ENCODE measurements around the gene PLBD2.

Gene PLBD2

GRCh38 chr12:113369391-113369985, 11.1 kb downstream of the PLBD2 start:
- no peak for DNase-seq (ENCODE audit: low spot score)

DNA sequence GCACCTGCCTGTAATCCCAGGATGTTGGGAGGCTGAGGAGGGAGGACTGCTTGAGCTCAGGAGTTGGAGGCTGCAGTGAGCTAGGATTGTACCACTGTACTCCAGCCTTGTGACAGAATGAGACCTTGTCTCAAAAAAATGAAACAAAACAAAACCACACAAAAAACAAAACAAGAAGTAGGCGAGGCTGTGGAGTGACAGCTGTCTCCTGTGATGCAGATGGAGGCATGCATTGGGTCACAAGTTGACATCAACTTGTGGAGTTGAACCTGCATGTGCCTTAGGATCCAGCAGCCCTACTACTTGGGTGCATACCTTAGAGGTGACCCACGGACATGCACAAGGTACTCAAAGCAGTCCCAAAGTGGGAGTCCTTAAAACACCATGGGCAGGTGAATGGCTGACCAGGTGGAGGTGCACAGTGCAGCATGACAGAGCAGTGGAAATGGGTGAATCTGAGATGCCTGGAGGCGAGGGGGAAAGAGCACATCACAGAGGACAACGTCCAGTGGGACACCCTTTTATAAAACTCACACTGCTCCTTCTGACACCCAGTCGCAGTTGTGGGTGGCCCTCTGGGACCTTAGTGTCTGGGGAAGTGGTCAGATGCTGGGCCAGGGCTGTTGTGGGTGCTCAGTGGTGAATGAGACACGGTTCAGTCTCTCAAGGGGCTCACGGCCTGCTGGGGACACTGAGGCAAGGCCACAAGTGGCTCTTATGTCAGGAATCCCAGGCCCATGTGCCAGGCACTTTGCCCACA, 12.7 kb downstream of the PLBD2 start:
- no peak for DNase-seq (ENCODE audit: low spot score)

DNA sequence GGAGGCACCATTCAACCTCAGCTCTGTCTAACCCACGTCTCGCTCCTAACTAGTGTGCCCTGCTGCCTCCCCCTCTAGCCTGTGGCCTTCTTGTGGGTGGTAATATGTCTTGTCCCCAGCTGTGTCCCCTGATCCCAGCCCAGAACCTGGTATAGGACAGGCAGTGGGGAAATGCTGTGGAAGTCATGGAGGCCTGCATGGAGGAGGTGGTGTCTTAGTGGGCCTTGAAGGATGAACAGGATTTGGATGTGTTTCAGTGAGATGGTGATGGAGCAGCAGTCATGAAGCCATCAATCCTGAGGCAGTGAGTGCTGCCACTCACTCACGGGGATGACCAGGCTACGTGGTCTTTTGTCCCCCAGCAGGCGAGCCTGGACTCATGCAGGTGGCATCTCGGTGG, 13.4 kb downstream of the PLBD2 start:
- DNase-seq (ENCODE audit: low spot score), result no peak

DNA sequence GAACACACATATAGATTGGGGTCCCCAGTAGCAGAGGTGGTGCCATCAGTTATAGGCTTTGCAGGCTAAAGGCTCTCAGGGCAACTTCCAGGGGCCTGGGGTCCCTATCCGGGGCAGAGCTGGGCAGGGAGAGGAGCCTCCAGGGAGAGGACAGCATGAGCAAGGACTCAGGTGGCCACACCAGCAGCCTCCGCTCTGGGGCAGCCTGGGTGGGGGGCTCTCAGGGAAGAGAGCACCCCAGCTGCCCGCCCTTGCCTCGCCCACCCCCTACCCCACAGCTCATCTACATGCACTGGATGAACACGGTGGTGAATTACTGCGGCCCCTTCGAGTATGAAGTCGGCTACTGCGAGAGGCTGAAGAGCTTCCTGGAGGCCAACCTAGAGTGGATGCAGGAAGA, 14.0 kb downstream of the PLBD2 start:
- DNase-seq (ENCODE audit: low spot score), result no peak

DNA sequence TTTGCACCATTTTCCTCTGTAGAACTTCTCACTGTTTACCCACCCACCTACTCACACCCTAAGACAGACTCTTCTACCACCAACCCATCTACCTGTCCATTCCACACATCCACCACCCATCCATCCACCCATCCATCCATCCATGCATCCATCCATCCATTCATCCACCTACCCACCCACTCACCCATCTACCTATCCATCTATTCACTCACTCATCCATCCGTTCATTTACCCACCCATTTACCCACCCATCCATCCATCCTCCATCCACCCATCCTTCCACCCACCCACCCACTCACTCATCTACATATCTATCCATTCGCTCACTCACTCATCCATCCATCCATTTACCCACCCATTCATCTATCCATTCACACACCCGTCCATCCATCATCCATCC, 15.1 kb downstream of the PLBD2 start:
- no peak for DNase-seq (ENCODE audit: low spot score)

- DNase-seq (ENCODE audit: low spot score), result peak; percentile 62
Observed at GRCh38 chr12:113373969-113374368, 15.6 kb downstream of the PLBD2 start.

DNA sequence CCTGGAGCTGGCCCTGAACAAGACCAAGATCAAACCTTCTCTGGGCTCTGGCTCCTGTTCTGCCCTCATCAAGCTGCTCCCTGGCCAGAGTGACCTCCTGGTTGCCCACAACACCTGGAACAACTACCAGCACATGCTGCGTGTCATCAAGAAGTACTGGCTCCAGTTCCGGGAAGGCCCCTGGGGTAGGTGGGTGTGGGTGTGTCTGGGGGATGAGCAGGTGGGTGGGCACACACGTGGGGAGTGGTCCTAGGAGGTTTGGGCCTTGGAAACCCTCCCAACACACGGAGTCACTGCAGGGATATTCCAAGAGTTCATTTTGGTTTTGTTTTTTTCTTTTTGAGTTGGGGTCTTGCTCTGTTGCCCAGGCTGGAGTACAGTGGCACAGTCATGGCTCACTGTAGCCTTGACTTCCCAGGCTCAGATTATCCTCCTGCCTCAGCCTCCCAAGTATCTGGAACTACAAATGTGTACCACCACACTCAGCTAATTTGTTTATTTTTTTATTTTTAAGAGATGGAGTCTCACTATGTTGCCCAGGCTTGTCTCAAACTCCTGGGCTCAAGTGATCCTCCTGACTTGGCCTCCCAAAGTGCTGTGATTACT, 16.5 kb downstream of the PLBD2 start:
- DNase-seq (ENCODE audit: low spot score), result no peak

- DNase-seq (ENCODE audit: low spot score), result no peak
Observed at GRCh38 chr12:113378291-113378690, 19.9 kb downstream of the PLBD2 start.

GRCh38 chr12:113381220-113381619, 22.8 kb downstream of the PLBD2 start:
- DNase-seq (ENCODE audit: low spot score), result no peak

DNA sequence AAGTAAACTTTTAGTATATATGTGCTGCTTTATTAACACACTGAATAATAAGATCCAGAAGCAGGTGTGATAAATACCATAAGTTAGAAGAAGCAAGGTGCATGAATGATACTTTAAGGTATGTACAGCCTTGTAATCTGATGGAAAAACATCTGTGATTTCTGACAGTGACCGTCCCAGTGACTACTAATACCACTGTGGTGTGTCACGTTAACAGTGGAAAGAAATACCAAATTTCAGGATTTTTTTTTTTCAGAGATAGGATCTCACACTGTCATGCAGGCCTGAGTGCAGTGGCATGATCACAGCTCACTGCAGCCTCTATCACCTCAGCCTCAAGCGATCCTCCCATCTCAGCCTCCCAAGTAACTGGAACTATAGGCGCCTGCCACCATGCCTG, 23.8 kb downstream of the PLBD2 start:
- DNase-seq (ENCODE audit: low spot score), result no peak

DNA sequence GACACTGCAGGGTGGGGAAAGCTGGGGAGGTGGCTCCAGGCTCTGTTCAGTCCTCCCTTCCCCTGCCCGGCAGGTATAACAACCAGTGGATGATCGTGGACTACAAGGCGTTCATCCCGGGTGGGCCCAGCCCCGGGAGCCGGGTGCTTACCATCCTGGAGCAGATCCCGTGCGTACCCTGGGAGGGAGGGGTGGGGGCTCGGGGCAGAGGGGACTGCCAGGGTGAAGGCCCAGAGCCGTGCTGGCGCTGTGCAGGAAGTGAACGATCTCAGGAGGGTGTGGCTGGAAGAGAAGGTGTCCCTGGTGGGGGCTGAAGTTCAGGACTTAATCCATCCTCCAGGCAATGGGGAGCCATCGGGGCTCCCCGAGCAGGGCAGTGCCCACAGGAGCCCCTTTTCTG, 26.4 kb downstream of the PLBD2 start:
- DNase-seq (ENCODE audit: low spot score), result no peak

DNA sequence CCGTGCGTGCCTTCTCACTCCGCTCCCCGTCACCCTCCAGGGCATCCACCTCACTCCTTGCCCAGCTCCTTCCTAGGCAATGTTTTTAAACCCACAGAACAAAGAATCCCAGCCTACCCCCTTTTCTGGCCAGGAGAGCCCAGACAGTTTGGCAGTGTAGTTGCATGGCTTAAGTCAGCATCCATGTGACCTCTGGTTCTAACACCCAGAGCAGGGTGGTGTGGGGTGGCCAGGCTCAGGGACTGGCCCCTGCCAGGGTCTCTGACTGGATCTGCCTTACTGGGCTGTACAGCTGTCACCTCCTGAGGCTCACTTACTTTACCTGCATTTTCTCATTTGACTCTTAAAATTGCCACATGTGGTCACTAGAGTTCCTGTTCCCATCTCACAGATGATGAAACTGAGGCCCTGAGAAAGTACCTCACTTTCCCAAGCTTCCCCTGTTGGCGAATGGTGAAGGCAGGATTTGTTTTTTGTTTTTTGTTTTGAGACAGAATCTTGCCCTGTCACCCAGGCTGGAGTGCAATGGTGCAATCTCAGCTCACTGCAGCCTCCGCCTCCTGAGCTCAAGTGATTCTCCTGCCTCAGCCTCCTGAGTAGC, 27.0 kb downstream of the PLBD2 start:
- DNase-seq (ENCODE audit: low spot score), result no peak

DNA sequence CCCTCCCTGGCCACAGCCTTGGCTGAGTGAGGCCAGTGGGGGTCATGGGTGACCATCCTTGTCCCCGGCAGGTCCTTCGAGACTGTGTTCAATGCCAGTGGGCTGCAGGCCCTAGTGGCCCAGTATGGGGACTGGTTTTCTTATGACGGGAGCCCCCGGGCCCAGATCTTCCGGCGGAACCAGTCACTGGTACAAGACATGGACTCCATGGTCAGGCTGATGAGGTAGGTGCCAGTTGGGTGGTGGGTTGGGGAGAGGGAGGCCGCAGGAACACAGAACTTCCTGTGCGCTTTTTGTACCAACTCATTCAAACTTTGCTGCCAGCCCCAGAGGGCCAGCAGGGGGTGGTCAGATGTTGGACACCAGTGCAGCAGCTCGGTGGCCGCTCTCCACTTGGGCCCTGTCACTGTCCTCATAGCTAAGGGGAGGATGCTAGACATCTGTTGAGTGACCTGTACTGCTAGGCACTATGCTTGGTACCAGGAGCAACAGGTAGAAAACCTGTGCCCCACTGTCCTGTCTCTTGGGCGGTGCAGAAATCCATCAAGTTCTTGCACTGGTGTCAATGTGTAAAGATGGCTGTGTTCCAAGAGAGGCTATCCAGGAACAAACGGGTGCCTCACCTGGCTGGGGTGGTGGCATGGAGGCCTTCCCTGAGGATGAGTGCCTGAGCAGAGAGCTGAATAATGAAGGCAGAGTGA, 28.6 kb downstream of the PLBD2 start:
- no peak for DNase-seq (ENCODE audit: low spot score)

DNA sequence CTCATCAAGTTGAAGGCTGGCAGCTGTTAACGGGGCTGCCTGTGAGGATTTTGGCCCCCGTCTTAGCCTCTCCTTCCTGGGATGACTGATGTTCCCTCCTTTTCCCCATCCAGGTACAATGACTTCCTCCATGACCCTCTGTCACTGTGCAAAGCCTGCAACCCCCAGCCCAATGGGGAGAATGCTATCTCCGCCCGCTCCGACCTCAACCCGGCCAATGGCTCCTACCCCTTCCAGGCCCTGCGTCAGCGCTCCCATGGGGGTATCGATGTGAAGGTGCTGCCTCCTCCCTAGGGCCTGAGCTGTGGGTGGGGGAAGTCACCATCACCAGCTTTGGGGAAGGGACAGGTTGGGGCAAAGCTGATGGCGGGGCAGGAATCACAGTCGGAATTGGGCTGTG, 29.2 kb downstream of the PLBD2 start:
- DNase-seq (ENCODE audit: low spot score), result no peak

GRCh38 chr12:113388351-113388750, 30.0 kb downstream of the PLBD2 start:
- no peak for DNase-seq (ENCODE audit: low spot score)

GRCh38 chr12:113390064-113391043, 32.0 kb downstream of the PLBD2 start:
- DNase-seq (ENCODE audit: low spot score), result no peak

- no peak for DNase-seq (ENCODE audit: low spot score)
Observed at GRCh38 chr12:113391145-113391544, 32.8 kb downstream of the PLBD2 start.

GRCh38 chr12:113391650-113392337, 33.4 kb downstream of the PLBD2 start:
- DNase-seq (ENCODE audit: low spot score), result no peak

DNA sequence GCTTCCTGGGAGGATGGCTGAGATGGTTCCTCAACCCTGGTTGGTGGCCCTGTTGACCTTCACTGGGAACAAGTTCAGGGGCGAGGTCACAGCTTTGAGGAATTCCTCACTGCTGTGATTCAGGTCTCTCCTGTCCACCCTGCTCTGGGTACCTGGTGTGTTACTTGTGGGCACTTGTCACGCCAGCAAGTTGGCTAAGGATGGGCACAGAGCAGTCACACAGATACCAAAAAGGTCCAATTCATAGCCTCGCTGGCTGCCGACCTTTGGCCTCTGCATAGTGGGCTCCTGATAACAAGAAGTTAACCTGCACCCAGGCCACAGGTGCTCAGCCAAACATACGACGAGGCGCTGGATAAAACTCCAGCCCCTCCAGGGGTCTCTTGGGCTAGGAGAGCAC, 34.1 kb downstream of the PLBD2 start:
- no peak for DNase-seq (ENCODE audit: low spot score)

- no peak for DNase-seq (ENCODE audit: low spot score)
Observed at GRCh38 chr12:113392988-113393579, 34.7 kb downstream of the PLBD2 start.
